DND-41 (cell line): ENCODE measurements around the gene CMTR2.

Experiments used
- ATAC-seq: fragments of 200-7000 bp; cut with Tn5 transposase; 3 replicates; pipeline ENCODE4 v1.9.1; 2021; ENCODE audit warnings: low read depth; ENCODE audit not compliant: insufficient read depth
- DNase-seq: peaks from one replicate; pipeline ENCODE4 v3.0.0-alpha.2; 2020
- H2AFZ ChIP-seq: 2 replicates; pipeline ENCODE4 v1.6.0; 2012; ENCODE audit warnings: low read depth, low read length
- H3K27ac ChIP-seq: 2 replicates; pipeline ENCODE4 v1.5.1; 2012; ENCODE audit warnings: low read length, inconsistent platforms
- H3K27me3 ChIP-seq: fragments of 200-600 bp; sonication (generic); 2 replicates; pipeline ENCODE4 v1.6.0; 2012; ENCODE audit warnings: low read length, mild to moderate bottlenecking, inconsistent platforms; ENCODE audit not compliant: insufficient read depth, poor library complexity
- H3K36me3 ChIP-seq: 2 replicates; pipeline ENCODE4 v1.5.1; 2012; ENCODE audit warnings: low read length, inconsistent platforms; ENCODE audit not compliant: insufficient read depth
- H3K4me1 ChIP-seq: 2 replicates; pipeline ENCODE4 v1.5.1; 2012; ENCODE audit warnings: mild to moderate bottlenecking, low read length; ENCODE audit not compliant: insufficient read depth
- H3K4me2 ChIP-seq: 2 replicates; pipeline ENCODE4 v1.6.0; 2012; ENCODE audit warnings: mild to moderate bottlenecking, moderate library complexity, low read length, inconsistent platforms; ENCODE audit not compliant: insufficient read depth
- H3K4me3 ChIP-seq, 2 experiments: fragments of 200-600 bp in 1 of 2; shearing (Covaris generic) in 1 of 2; 2 replicates each; pipeline ENCODE4 v1.5.1; 2012 to 2016; ENCODE audit warnings: inconsistent platforms in 2 of 2, low read length in 2 of 2, mild to moderate bottlenecking in 2 of 2, low read depth in 1 of 2, moderate library complexity in 1 of 2
- H3K79me2 ChIP-seq: 2 replicates; pipeline ENCODE4 v1.6.0; 2012; ENCODE audit warnings: low read length, inconsistent platforms; ENCODE audit not compliant: insufficient read depth
- H3K9ac ChIP-seq: 2 replicates; pipeline ENCODE4 v1.6.0; 2012; ENCODE audit warnings: low read depth, mild to moderate bottlenecking, inconsistent platforms, low read length, moderate library complexity
- H3K9me3 ChIP-seq: 2 replicates; pipeline ENCODE4 v1.5.1; 2012; ENCODE audit warnings: low read length, moderate library complexity, mild to moderate bottlenecking, inconsistent platforms; ENCODE audit not compliant: insufficient read depth, severe bottlenecking
- H4K20me1 ChIP-seq: 2 replicates; pipeline ENCODE4 v1.6.0; 2012; ENCODE audit warnings: low read length; ENCODE audit not compliant: insufficient read depth
- EZH2 ChIP-seq: IDR thresholded peaks from 3 replicates; pipeline ENCODE4 v1.6.1; 2012; ENCODE audit warnings: borderline replicate concordance, low read depth, mild to moderate bottlenecking, moderate library complexity, low read length, inconsistent platforms; ENCODE audit not compliant: severe bottlenecking
- TF ChIP-seq, protein P1 (sequence below): IDR thresholded peaks from 2 replicates; pipeline ENCODE4 v1.5.1; 2012; ENCODE audit warnings: borderline replicate concordance, low read length, moderate library complexity, mild to moderate bottlenecking; ENCODE audit not compliant: poor library complexity, severe bottlenecking; ENCODE audit errors: extremely low read depth

Gene CMTR2

DNA sequence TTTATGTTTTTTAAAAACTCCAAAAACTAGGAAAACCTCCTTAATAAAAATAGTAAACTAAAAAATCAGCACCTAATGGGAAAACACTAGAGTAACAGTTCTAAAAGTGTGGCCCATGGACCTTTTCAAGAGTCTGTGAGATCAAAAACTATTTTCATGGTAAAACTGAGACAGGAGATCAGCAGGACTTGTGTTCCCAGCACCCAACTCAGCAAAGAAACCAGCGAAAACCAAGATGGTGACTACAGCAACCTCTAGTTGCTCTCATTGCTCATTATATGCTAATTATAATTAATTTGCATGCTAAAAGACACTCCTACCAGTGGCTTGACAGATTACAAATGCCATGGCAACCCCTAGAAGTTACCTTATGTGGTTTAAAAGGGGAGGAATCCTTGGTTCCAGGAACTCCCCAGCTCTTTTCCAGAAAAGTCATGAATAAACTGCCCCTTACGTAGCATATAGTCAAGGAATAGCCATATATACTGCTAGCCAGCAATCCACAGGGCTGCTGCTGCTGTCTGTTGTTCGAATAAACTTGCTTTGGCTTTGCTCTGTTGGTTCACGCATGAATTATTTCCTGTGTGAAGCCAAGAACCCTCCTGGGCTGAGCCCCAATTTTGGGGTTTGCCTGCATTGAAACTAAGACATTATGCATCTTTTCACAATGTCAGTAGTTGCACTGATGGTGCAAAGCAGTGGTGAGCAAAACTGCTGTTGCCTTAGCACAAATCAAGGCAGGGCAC, 12.4 kb downstream of the CMTR2 start:
- no peak for TF ChIP-seq EZH2
- TF ChIP-seq, protein P1, sequence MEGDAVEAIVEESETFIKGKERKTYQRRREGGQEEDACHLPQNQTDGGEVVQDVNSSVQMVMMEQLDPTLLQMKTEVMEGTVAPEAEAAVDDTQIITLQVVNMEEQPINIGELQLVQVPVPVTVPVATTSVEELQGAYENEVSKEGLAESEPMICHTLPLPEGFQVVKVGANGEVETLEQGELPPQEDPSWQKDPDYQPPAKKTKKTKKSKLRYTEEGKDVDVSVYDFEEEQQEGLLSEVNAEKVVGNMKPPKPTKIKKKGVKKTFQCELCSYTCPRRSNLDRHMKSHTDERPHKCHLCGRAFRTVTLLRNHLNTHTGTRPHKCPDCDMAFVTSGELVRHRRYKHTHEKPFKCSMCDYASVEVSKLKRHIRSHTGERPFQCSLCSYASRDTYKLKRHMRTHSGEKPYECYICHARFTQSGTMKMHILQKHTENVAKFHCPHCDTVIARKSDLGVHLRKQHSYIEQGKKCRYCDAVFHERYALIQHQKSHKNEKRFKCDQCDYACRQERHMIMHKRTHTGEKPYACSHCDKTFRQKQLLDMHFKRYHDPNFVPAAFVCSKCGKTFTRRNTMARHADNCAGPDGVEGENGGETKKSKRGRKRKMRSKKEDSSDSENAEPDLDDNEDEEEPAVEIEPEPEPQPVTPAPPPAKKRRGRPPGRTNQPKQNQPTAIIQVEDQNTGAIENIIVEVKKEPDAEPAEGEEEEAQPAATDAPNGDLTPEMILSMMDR: no peak

DNA sequence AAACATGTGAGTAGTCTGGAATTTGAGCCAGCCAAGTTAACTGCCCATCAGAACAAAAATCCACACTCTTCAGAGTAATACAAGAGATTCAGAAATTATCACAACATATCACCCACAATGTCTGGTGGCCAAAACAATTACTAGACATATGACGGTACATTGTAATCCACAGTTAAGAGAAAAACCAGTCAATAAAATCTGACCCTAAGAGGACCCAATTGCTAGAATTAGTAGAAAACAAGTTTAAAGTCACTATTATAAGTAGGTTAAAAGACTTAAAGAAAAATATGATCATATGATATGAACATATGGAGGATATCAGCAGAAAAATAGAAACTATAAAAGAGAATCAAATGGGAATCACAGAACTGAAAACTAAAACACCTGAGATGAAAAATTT, 15.8 kb downstream of the CMTR2 start:
- Histone ChIP-seq H3K4me3 (no peak overlapping the region), H3K27me3 (no peaks in the 10 kb centered on the region), H2AFZ (no peak overlapping the region), H3K9ac (no peak overlapping the region), H4K20me1 (no peaks in the 10 kb centered on the region), H3K4me2 (no peak overlapping the region), H3K36me3 (no peaks in the 10 kb centered on the region), H3K9me3 (peaks cover 11% of the 10 kb centered on the region), H3K4me1 (no peaks in the 10 kb centered on the region), H3K79me2 (no peaks in the 10 kb centered on the region), H3K27ac (no peak overlapping the region)
- no peak for DNase-seq
- no peak for ATAC-seq
- TF ChIP-seq, protein P1: no peak
- no peak for TF ChIP-seq EZH2

More for the DNA sequence above, 12.4 kb downstream of the CMTR2 start:
- no peaks in the 10 kb centered on the region for H3K4me1 ChIP-seq
- ATAC-seq: no peak
- H3K4me3 ChIP-seq: no peak overlapping the region
- DNase-seq: no peak
- H3K27me3 ChIP-seq: no peaks in the 10 kb centered on the region
- no peak overlapping the region for H3K27ac ChIP-seq
- H2AFZ ChIP-seq: no peak overlapping the region
- H4K20me1 ChIP-seq: no peaks in the 10 kb centered on the region
- H3K36me3 ChIP-seq: no peaks in the 10 kb centered on the region
- peaks cover 11% of the 10 kb centered on the region for H3K9me3 ChIP-seq
- no peak overlapping the region for H3K9ac ChIP-seq
- H3K4me2 ChIP-seq: no peak overlapping the region
- H3K79me2 ChIP-seq: no peaks in the 10 kb centered on the region

DNA sequence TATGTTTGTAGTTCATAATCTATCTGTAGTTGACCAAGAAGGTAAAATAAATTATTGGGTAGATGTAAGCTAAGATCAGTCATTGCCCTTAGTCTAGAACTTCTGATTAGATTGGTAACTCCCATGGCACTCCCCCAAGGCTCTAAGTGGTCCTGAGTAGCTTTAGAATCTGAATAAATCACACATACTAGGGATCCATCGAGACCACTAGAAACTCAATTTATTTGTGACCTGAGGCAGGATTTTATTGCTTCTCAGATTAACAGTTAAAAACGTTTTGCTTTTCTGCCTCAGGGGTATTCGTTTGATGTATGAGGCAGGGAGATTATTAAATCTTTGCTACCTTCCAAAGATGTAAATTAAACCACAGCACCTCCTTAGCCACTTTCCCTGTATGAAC, 24.9 kb downstream of the CMTR2 start:
- DNase-seq: no peak
- no peaks in the 10 kb centered on the region for H3K27me3 ChIP-seq
- no peaks in the 10 kb centered on the region for H4K20me1 ChIP-seq

More for the DNA sequence above, 24.9 kb downstream of the CMTR2 start:
- H3K36me3 ChIP-seq: no peaks in the 10 kb centered on the region
- no peak for TF ChIP-seq EZH2
- TF ChIP-seq, protein P1: no peak
- H3K9ac ChIP-seq: no peak overlapping the region
- H3K4me2 ChIP-seq: no peak overlapping the region
- no peak overlapping the region for H3K27ac ChIP-seq
- peaks cover 4% of the 10 kb centered on the region; the same call in 1 of the 2 replicates for H3K4me1 ChIP-seq
- no peaks in the 10 kb centered on the region for H3K79me2 ChIP-seq
- H3K9me3 ChIP-seq: no peaks in the 10 kb centered on the region
- no peak overlapping the region for H2AFZ ChIP-seq
- ATAC-seq: no peak
- no peak overlapping the region for H3K4me3 ChIP-seq
